LNCaP clone FGC (cell line): ENCODE data around the gene OAS2.
"Not testable (repeated sequence)": the region's sequence is repeated elsewhere in the genome, so short reads cannot be mapped to it uniquely, and the experiment has no call there.

Source experiments
- DNase-seq: peaks from one replicate; pipeline ENCODE4 v3.0.0-alpha.2; 2011; ENCODE audit warnings: low read depth
- H3K4me3 ChIP-seq: 2 replicates; pipeline ENCODE4 v1.5.1; 2011; ENCODE audit warnings: mild to moderate bottlenecking, low read depth, low read length, control low read depth
- CTCF ChIP-seq: IDR thresholded peaks from 2 replicates; pipeline ENCODE4 v1.5.1; 2012; ENCODE audit warnings: mild to moderate bottlenecking; ENCODE audit not compliant: control insufficient read depth, insufficient read depth; ENCODE audit errors: extremely low read depth

The OAS2 gene

GRCh38 chr12:112950701-112951100 lies 27.6 kb upstream of the OAS2 start:
- TF ChIP-seq CTCF: no peak
- no peak for DNase-seq
- H3K4me3 ChIP-seq: no peak overlapping the region

GRCh38 chr12:112957125-112957524 lies 21.2 kb upstream of the OAS2 start:
- H3K4me3 ChIP-seq, DNase-seq: not testable (repeated sequence)

- TF ChIP-seq CTCF: no peak
- DNase-seq: no peak
Observed at GRCh38 chr12:112961074-112961473, 17.2 kb upstream of the OAS2 start.

GRCh38 chr12:112961536-112961935 lies 16.8 kb upstream of the OAS2 start:
- no peak overlapping the region for H3K4me3 ChIP-seq
- TF ChIP-seq CTCF: no peak
- DNase-seq: no peak

More at GRCh38 chr12:112961074-112961473, 17.2 kb upstream of the OAS2 start:
- no peak overlapping the region for H3K4me3 ChIP-seq

GRCh38 chr12:112962561-112962960 lies 15.8 kb upstream of the OAS2 start:
- DNase-seq: no peak
- no peak overlapping the region for H3K4me3 ChIP-seq
- TF ChIP-seq CTCF: no peak

GRCh38 chr12:112963227-112963861 lies 15.0 kb upstream of the OAS2 start:
- TF ChIP-seq CTCF: no peak
- no peak for DNase-seq
- no peak overlapping the region for H3K4me3 ChIP-seq

- DNase-seq: no peak
- no peak overlapping the region for H3K4me3 ChIP-seq
- no peak for TF ChIP-seq CTCF
Observed at GRCh38 chr12:112964067-112964670, 14.2 kb upstream of the OAS2 start.
